DND-41 (cell line): ENCODE data around the gene ENTR1.

ENCODE experiments used
- ATAC-seq: fragments of 200-7000 bp; cut with Tn5 transposase; 3 replicates; pipeline ENCODE4 v1.9.1; 2021; ENCODE audit warnings: low read depth; ENCODE audit not compliant: insufficient read depth
- DNase-seq: peaks from one replicate; pipeline ENCODE4 v3.0.0-alpha.2; 2020
- H2AFZ ChIP-seq: 2 replicates; pipeline ENCODE4 v1.6.0; 2012; ENCODE audit warnings: low read depth, low read length
- H3K27ac ChIP-seq: 2 replicates; pipeline ENCODE4 v1.5.1; 2012; ENCODE audit warnings: low read length, inconsistent platforms
- H3K27me3 ChIP-seq: fragments of 200-600 bp; sonication (generic); 2 replicates; pipeline ENCODE4 v1.6.0; 2012; ENCODE audit warnings: low read length, mild to moderate bottlenecking, inconsistent platforms; ENCODE audit not compliant: insufficient read depth, poor library complexity
- H3K36me3 ChIP-seq: 2 replicates; pipeline ENCODE4 v1.5.1; 2012; ENCODE audit warnings: low read length, inconsistent platforms; ENCODE audit not compliant: insufficient read depth
- H3K4me1 ChIP-seq: 2 replicates; pipeline ENCODE4 v1.5.1; 2012; ENCODE audit warnings: mild to moderate bottlenecking, low read length; ENCODE audit not compliant: insufficient read depth
- H3K4me2 ChIP-seq: 2 replicates; pipeline ENCODE4 v1.6.0; 2012; ENCODE audit warnings: mild to moderate bottlenecking, moderate library complexity, low read length, inconsistent platforms; ENCODE audit not compliant: insufficient read depth
- H3K4me3 ChIP-seq, 2 experiments: fragments of 200-600 bp in 1 of 2; shearing (Covaris generic) in 1 of 2; 2 replicates each; pipeline ENCODE4 v1.5.1; 2012 to 2016; ENCODE audit warnings: inconsistent platforms in 2 of 2, low read length in 2 of 2, mild to moderate bottlenecking in 2 of 2, low read depth in 1 of 2, moderate library complexity in 1 of 2
- H3K79me2 ChIP-seq: 2 replicates; pipeline ENCODE4 v1.6.0; 2012; ENCODE audit warnings: low read length, inconsistent platforms; ENCODE audit not compliant: insufficient read depth
- H3K9ac ChIP-seq: 2 replicates; pipeline ENCODE4 v1.6.0; 2012; ENCODE audit warnings: low read depth, mild to moderate bottlenecking, inconsistent platforms, low read length, moderate library complexity
- H3K9me3 ChIP-seq: 2 replicates; pipeline ENCODE4 v1.5.1; 2012; ENCODE audit warnings: low read length, moderate library complexity, mild to moderate bottlenecking, inconsistent platforms; ENCODE audit not compliant: insufficient read depth, severe bottlenecking
- H4K20me1 ChIP-seq: 2 replicates; pipeline ENCODE4 v1.6.0; 2012; ENCODE audit warnings: low read length; ENCODE audit not compliant: insufficient read depth
- CTCF ChIP-seq: IDR thresholded peaks from 2 replicates; pipeline ENCODE4 v1.5.1; 2012; ENCODE audit warnings: borderline replicate concordance, low read length, moderate library complexity, mild to moderate bottlenecking; ENCODE audit not compliant: poor library complexity, severe bottlenecking; ENCODE audit errors: extremely low read depth
- EZH2 ChIP-seq: IDR thresholded peaks from 3 replicates; pipeline ENCODE4 v1.6.1; 2012; ENCODE audit warnings: borderline replicate concordance, low read depth, mild to moderate bottlenecking, moderate library complexity, low read length, inconsistent platforms; ENCODE audit not compliant: severe bottlenecking

The ENTR1 gene

DNA sequence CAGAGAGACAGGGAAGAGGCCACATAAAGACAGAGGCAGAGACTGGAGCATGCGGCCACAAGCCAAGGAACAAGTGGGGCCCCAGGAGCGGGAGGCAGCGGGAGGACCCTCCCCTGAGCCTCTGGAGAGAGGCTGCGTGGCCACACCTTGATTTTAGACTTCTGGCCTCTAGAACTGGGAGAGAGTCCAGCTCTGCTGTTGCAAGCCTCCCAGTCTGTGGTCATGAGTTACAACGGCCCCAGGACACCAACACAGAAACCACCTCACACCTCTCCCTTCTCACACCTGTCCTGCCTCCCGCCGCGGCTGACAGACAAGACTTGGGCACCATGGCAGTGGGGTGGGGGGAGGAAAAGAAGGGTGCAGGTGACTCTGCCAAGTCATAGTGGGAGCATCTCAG, 27.0 kb upstream of the ENTR1 start:
- peak overlapping the region in 1 of 2 experiments; percentile 85; a peak in 2 of 4 replicates for H3K4me3 ChIP-seq
- H3K9me3 ChIP-seq, result no peaks in the 10 kb centered on the region
- no peaks in the 10 kb centered on the region for H3K27me3 ChIP-seq
- H3K4me2 ChIP-seq, result peak overlapping the region; percentile 86
- peaks cover 52% of the 10 kb centered on the region for H4K20me1 ChIP-seq
- DNase-seq, result no peak
- 0 out of 2 replicates have a peak overlapping the region, but pooled peaks have one; percentile 20 for H3K27ac ChIP-seq
- H3K4me1 ChIP-seq, result peaks cover 36% of the 10 kb centered on the region
- H3K36me3 ChIP-seq, result peaks cover 52% of the 10 kb centered on the region
- H3K79me2 ChIP-seq, result peaks cover 56% of the 10 kb centered on the region
- H3K9ac ChIP-seq, result peak overlapping the region; percentile 90; the same call in 1 of the 2 replicates
- no peak for ATAC-seq
- TF ChIP-seq EZH2 (no peak), CTCF (no peak)
- H2AFZ ChIP-seq, result no peak overlapping the region

DNA sequence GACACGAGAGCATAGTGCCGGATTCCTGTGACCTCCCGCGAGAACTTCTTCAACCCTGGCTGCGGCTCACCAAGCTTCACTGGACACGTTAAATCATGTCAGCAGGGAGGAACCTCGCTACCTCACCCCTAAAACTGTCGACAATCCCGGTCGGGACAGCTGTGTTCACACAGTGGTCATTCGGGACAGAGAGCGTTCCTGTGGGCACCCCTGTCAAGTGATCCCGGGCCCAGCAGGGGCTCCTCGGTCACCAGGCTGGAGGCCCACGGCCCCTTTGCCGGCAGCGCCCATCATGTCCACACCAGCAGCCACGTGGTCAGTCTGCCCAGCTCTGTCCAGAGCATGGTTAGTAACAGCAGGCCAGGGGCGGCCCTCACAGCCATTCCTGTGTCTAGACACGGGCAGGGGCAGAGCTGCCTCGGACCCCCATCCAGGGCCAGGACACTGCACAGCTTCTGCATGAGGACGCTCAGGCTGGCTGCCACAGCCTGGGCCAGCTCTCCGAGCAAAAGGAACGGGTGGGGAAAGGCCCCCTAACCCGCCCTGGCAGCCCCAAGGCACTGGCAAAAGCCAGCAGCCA, 25.7 kb upstream of the ENTR1 start:
- no peak overlapping the region for H2AFZ ChIP-seq
- no peak for ATAC-seq
- H3K9ac ChIP-seq, result no peak overlapping the region
- H3K4me2 ChIP-seq, result peak overlapping the region; percentile 86; the same call in 1 of the 2 replicates
- no peak overlapping the region for H3K4me3 ChIP-seq
- TF ChIP-seq CTCF, result no peak
- no peak for TF ChIP-seq EZH2
- no peak for DNase-seq
- H3K27me3 ChIP-seq, result no peaks in the 10 kb centered on the region
- peaks cover 36% of the 10 kb centered on the region for H3K4me1 ChIP-seq
- peaks cover 56% of the 10 kb centered on the region for H3K79me2 ChIP-seq
- no peaks in the 10 kb centered on the region for H3K9me3 ChIP-seq
- H3K27ac ChIP-seq, result no peak overlapping the region
- H4K20me1 ChIP-seq, result peaks cover 51% of the 10 kb centered on the region
- peaks cover 47% of the 10 kb centered on the region for H3K36me3 ChIP-seq

- Histone ChIP-seq H3K4me1 (peaks cover 29% of the 10 kb centered on the region), H3K27ac (no peak overlapping the region), H3K4me3 (no peak overlapping the region), H3K79me2 (peaks cover 56% of the 10 kb centered on the region), H3K9me3 (no peaks in the 10 kb centered on the region), H3K4me2 (no peak overlapping the region), H3K36me3 (peaks cover 52% of the 10 kb centered on the region), H2AFZ (no peak overlapping the region), H4K20me1 (peaks cover 41% of the 10 kb centered on the region; the same call in 1 of the 2 replicates), H3K27me3 (no peaks in the 10 kb centered on the region), H3K9ac (no peak overlapping the region)
- no peak for TF ChIP-seq CTCF
- no peak for TF ChIP-seq EZH2
- DNase-seq, result no peak
- no peak for ATAC-seq
Observed at GRCh38 chr9:136434580-136435169, 24.3 kb upstream of the ENTR1 start.
